ENCODE measurements around the gene COPB2.

DNA sequence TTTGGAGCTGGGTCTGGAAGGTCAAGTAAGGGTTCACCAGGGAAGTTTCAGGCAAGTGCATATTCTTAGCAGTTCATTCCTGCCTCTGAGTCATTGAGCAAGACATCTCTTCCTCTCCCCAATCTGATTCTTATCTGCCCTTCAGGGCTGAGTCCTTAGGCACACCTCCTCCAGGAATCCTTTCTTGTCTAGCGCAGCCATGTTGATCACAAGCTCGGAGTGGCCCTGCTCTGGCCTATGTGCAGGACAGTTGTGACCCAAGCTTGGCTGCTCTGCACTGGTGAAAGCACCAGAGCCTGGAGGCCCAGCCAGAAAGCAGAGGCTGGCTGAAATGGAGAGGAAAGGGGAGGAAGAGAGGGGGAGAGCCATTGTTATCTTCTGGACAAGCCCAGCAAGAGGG lies 76.5 kb downstream of the COPB2 start:
- TF ChIP-seq, protein P1, sequence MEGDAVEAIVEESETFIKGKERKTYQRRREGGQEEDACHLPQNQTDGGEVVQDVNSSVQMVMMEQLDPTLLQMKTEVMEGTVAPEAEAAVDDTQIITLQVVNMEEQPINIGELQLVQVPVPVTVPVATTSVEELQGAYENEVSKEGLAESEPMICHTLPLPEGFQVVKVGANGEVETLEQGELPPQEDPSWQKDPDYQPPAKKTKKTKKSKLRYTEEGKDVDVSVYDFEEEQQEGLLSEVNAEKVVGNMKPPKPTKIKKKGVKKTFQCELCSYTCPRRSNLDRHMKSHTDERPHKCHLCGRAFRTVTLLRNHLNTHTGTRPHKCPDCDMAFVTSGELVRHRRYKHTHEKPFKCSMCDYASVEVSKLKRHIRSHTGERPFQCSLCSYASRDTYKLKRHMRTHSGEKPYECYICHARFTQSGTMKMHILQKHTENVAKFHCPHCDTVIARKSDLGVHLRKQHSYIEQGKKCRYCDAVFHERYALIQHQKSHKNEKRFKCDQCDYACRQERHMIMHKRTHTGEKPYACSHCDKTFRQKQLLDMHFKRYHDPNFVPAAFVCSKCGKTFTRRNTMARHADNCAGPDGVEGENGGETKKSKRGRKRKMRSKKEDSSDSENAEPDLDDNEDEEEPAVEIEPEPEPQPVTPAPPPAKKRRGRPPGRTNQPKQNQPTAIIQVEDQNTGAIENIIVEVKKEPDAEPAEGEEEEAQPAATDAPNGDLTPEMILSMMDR (IDR thresholded peaks at IDR 0.05), result no peak
- TF ChIP-seq POLR2A (IDR thresholded peaks at IDR 0.05), result no peak
